NCI-H510A (cell line): ENCODE measurements around the gene GOLGA7B.

Source experiments
- DNase-seq: peaks from one replicate; lab custom pipeline; 2025; lab: John Stamatoyannopoulos, UW

GOLGA7B gene

DNA sequence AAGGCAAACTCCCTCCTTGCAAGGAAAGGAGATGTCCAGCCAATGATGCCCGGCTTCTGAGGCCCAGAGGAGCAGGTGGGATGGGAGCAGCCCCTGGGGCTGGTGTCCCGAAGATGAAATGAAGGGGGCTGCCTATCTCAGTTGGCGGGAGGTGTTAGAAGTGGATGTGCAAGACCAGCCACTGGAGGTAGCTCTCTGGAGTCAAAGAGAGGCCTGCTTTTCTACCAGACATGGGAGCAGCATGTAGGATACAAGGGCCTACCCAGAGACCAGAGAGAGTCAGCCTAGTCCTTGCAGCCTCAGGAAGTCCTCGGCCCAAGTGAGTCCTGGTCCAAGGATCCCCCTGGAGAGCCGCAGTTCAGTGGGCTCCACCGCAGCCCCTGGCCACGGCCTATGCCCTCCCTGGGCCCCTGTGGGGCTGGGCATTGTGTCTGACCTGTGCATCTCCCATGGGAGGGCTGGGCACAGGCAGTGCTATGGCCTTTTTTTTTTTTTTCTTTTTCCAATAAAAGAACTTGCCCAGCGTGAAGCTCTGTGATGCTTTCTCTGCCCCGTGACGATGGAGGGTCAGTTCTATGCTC is 17.7 kb downstream of the GOLGA7B start:
- no peak for DNase-seq

- DNase-seq, result no peak
These were observed 18.6 kb downstream of the GOLGA7B start for GRCh38 chr10:97868134-97868685.

DNA sequence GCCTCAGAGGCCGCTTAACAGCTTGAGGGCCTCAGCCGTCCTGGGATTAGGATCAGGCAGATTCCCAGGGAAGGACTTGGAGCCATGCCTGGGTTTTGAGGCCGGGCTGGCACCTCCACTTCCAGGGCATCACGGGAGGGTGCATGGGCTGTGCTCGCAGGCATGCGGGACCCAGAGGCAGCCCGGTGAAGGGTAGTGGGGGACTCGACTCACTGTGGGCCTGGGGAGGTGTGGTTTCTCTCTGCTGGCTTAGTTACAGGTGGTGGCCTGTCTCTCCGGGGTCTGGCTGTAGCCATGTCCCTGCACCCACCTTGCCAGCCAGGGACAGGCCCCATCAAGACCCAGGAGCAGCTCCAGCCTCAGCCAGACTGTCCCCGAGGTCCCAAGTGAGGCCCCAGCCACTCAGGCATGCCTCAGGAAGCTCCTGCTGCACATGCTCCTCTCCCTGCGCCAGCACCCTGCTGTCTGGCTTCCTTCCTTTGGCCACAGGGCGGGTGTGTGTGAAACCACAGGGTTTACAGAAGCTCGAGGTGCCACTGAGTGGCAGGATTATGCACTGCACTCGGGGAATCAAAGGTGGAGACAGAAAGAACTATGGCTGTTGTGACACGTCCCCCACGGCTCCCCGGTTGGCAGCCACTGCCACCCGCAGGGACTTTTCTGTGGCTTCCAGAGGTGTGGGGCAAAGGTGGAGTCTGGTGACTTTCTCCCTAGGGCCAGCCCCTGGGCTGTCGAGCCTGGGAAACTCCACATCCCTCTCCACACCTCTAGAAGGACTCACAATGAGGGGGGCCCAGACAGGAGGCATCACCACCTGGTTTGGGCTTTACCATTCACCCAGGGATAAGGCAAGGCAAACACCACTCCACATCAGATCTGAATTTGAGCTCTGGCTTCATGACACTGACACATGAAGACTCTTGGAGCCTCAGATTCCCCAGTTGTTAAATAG is 19.7 kb downstream of the GOLGA7B start:
- DNase-seq, result peak; percentile 91

GRCh38 chr10:97870990-97871389 is 21.3 kb downstream of the GOLGA7B start:
- no peak for DNase-seq

- DNase-seq, result no peak
These were observed 23.9 kb downstream of the GOLGA7B start for GRCh38 chr10:97873569-97873968.

DNA sequence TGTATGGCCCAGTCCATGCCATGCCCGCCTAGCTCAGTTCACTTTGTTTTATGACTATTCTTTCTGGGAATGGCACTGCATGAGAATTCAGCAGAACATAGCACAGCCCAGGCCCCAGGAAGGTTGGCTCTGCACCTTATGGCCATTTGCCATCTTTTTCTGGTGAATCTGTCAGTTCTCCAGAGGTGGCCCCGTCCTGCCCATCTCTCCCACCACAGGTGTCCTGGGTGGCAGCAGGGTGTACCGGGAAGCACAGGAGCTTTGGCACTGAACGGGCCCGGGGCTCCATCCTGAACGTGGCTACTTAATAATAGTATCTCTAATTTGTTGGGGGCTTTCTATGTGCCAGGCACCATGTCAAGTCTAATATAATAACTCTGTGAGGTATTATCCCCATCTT is 24.7 kb downstream of the GOLGA7B start:
- no peak for DNase-seq

DNA sequence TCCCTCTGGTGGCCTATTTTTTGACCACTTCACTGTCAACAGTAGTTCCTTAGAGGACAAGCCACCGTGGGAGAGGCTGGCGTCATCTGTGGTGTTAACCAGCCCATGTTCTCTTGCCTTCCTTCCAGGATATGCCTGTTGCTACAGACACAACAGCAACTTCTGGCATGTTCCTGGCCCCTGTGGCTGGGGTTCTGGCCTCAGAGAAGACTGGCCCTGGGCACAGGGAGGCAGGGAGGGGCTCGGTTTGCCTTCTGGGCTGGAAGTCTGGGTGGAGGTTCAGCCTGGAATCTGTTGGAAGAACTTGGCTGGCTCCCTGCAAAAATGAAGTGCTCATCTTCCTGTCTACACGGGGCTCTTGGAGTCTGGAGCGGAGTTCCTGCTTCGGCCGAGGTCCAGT is 25.7 kb downstream of the GOLGA7B start:
- DNase-seq, result no peak

DNA sequence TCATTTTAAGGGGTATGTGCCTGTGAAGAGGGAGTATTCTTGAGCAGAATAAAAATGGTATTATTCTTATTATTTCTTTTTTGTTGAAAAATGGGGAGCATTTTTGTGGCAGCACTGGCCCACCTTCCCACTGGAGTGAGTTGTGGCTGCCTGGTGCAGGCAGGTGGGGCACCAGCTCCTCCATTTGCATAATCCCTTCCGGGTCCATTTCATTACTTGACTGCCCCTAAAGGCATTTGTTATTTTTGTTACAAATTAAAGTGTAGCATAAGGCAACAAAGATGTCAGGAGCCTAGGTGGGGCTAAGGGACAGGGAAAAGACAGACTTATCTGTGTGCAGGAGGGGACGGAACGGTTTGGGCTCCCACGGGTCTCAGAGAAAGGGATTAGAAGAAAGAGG is 26.8 kb downstream of the GOLGA7B start:
- no peak for DNase-seq

- no peak for DNase-seq
These were observed 29.6 kb downstream of the GOLGA7B start for GRCh38 chr10:97879241-97879640.

- no peak for DNase-seq
These were observed 30.5 kb downstream of the GOLGA7B start for GRCh38 chr10:97880109-97880508.

- DNase-seq, result no peak
These were observed 32.8 kb downstream of the GOLGA7B start for GRCh38 chr10:97882142-97883091.

GRCh38 chr10:97883092-97883485 is 33.4 kb downstream of the GOLGA7B start:
- DNase-seq, result no peak

DNA sequence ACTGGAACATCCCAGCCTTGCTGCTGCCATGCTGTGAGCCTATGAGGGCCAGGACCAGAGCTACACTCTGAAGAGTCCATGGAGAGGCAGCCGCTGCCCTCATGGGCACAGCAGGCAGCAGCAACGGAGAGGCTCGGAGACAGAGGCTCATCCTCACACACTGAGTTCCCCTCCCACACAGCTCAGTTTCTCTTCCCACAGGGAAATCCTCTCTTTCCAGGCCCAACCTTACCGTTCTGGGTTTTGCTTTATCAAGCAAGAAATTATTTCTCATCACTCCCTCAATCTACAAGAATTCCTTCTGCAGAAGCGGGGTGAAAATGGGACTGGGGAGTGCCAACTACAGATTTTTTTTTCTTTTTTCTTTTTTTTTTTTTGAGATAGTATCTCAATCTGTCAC is 36.6 kb downstream of the GOLGA7B start:
- DNase-seq, result no peak

DNA sequence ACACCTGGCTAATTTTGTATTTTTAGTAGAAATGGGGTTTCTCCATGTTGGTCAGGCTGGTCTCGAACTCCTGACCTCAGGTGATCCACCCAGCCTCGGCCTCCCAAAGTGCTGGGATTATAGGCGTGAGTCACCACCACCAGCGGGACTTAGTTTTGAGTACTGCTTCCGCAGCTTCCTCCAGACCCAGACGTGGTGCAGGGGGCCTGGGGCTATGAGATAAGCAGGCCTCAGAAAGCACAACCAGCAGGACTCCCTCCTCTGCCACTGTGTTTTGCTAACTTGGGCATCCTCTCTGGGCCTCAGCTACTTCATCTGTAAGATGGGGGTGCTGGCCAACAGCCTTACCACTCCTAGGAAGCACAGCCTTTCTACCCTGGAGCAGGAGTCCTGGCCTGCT is 37.8 kb downstream of the GOLGA7B start:
- DNase-seq, result no peak

DNA sequence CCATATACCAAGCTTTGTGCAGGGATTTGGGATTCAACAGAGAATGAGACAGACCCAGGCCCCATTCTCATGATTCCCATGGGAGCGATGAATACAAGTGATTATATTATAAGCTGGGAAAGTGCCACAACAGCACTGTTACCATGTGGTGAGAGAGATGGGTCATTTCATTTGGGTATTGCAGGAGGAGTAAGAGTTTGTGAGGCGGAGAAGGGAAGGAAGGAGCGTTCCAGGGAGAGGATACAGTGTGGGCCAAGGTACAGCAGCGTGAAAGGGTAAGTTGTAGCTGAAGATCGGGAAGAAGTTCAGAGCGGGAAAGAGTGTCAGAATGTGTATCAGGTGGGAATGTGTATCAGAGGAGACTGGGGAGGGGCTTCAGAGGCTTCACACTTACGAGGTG is 38.5 kb downstream of the GOLGA7B start:
- no peak for DNase-seq

GRCh38 chr10:97888641-97889262 is 39.1 kb downstream of the GOLGA7B start:
- peak; percentile 78 for DNase-seq

- DNase-seq, result peak; percentile 86
These were observed 40.0 kb downstream of the GOLGA7B start for GRCh38 chr10:97889461-97890265.

GRCh38 chr10:97891497-97892167 is 42.0 kb downstream of the GOLGA7B start:
- DNase-seq, result peak; percentile 91

- no peak for DNase-seq
These were observed 42.9 kb downstream of the GOLGA7B start for GRCh38 chr10:97892506-97892905.

DNA sequence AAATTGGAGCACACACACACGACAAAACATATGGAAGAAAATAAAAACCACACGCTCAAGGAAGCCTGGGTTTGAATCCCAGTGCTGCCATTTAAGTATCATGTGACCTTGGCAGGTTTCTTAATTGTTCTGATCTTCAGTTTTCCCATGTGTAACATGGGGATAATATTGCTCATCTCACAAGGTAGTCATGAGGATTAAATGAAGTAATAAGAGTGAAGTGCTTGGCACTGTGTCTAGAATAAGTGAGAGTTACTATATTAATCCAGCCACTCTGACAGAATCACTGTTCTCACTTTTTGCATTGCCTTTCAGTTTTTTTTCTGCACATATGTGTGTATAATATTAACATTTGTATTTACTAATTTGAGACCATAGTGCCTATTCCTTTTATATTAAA is 43.3 kb downstream of the GOLGA7B start:
- DNase-seq, result no peak
